GM19193 (cell line): ENCODE results near the gene PTGER3.

Source experiments
- POLR2A ChIP-seq: IDR thresholded peaks from 4 replicates; pipeline ENCODE4 v1.6.1; 2011; ENCODE audit not compliant: insufficient read depth, insufficient read length; ENCODE audit errors: extremely low read depth

PTGER3 gene

DNA sequence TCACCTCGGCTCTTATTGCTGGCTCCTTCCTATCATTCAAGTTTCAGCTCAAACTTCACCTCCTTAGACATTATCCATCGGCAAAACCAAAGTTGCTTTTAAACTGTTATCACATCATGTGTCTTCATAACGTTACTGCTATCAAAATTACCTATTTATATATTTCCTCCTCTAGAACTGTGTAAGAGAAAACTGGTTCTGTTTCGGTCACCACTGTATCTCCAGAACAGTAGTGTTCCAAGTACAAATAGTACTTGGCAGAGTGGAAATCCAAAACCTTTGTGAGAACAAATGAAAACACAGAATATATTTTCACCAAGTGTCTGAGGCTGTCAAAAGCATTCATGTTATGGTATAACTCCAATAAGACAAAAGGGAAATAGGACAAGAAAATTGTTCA lies 24.1 kb upstream of the PTGER3 start:
- no peak for TF ChIP-seq POLR2A

DNA sequence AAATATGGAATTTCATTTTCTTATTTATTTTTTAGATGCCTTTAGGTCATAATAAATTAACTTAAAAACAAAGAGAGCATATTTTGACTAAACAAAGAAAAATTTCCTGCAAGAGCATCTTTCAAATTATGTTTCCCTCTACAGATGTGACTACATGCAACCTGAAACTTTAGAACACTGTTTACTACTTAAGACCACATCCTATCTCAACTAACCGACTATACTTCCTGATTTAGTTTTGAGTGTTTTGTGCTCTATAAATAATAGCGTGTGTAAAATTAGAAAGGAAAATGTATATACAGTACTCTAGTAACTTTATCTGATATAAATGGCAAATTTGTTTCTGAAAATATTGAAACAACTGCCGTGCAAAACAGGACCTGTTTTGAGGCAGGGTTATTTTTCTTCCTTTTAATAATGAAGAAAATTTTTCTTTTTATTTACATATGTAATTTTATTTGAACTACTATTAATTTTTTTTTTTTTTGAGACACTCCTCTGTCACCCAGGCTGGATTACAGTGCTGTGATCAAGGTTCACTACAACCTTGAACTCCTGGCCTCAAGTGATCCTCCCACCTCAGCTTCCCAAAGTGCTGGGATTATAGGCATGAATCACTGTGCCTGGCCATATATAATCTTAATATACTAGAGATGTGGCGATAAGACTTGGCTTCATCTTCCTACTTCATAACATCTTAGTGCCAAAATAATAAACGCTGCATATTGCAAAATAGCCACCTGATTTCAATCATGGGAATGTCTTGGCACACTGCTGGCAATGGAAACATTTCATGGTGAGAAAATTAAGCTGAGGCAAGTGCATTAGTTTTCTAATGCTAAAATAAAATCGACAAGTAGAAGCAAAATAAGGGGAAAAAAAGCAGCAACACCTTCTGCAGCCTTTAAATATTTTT lies 21.0 kb upstream of the PTGER3 start:
- TF ChIP-seq POLR2A = no peak

DNA sequence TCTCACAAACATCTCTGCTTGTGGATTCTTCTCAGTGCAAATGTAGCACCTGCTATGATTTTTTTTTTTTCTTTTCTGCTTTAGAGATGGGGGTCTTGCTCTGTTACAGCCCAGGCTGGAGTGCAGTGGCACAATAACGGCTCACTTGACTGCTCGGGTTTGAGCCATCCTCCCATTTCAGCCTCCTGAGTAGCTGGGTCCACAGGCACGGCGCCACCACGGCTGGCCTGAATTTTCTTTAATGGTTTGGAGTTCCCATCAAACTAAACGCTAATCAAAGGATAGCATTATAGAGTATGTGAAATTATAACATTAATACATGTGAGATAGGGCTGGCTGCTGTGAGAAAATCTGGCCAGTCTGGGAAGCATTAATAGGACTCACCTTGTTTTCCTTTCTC lies 7.2 kb upstream of the PTGER3 start:
- TF ChIP-seq POLR2A = no peak

DNA sequence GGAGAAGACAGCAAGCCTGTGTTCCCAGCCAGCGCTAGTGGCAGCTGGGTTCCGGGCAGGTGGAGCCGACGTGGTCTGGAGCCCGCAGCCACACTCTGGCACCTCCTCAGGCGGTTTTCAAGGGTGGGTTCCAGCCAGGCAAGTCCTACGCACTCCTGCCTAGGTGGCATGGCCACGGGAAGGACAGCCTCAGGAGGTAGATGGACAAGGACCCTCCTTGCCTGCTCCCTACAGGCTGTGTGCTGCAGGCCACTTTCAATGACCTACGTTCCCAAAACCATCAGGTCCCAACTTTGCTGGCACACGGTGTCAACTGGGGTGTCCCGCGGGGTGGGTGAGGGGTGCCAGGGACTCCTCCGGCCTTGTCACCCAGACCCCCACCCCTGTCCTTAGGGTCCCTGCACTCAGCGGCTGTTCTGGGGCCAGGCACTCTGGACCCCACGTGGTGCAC lies 6.7 kb upstream of the PTGER3 start:
- peak; percentile 42 for TF ChIP-seq POLR2A

DNA sequence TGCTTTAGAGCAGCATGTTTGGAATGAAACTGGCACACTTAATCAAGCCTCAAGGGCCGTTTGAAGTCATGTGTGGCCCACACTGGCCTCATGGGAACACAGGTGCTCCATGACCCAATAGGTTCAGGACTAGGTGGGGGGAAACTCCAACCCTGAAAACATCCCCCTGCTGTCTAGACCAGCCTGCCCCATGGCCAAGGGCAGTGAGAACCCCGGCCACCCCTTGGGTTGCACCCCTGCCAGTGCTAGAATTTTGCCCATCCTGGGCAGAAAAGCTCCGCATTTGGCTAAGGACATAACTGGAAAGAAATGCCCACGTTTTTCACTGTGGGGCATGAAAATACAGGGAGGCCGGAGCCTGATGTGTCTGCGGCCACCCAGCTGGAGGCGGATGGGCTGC lies 6.1 kb upstream of the PTGER3 start:
- TF ChIP-seq POLR2A = no peak

DNA sequence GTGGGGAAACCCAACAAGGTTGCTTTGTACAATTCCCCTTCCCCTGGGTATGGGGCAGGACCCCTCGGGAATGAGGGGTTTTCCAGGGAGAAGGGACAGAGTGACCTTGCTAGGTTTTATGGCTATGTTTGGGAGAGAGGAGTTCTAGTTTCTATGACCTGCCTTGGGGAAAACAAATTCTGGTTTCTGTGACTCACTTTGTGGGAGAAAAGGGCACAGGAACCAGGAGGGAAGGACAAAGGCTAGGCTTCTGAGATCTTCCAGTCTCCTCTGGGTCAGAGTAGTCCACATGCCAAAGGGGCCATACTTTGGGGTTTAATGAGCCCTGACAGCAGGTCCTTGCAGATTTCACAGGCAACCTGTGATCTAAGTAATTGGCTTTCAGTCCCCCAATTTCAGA lies 5.5 kb upstream of the PTGER3 start:
- TF ChIP-seq POLR2A = no peak

DNA sequence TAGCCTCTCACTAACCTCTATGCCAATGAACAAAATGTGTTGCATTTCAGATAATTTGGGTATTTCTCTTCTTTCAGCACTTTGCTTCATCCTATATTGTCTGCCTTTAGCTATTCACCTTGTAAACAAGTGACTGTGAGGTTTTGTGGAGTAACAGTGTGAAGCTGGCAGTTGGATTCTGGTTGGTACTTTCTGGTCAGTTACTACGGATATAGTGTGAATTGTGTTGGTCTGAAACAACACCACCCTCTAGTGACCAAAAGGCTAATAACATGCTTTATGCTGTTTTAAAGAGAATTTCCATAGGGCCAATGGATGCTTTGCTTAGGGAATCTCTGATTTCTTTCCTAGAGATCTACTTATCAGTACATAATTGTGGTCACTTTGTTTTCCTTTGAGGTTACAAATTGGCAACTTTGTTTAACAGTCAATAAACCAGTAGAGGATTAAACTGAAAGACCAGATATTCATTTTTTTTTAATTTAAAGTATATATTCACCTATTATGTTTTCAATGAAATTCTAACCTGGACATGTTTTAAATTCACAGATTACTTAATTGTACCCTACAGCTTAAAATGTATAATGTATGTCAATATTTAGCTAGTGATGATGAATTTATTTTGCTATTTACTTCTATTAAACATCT lies 2.5 kb upstream of the PTGER3 start:
- TF ChIP-seq POLR2A = no peak

DNA sequence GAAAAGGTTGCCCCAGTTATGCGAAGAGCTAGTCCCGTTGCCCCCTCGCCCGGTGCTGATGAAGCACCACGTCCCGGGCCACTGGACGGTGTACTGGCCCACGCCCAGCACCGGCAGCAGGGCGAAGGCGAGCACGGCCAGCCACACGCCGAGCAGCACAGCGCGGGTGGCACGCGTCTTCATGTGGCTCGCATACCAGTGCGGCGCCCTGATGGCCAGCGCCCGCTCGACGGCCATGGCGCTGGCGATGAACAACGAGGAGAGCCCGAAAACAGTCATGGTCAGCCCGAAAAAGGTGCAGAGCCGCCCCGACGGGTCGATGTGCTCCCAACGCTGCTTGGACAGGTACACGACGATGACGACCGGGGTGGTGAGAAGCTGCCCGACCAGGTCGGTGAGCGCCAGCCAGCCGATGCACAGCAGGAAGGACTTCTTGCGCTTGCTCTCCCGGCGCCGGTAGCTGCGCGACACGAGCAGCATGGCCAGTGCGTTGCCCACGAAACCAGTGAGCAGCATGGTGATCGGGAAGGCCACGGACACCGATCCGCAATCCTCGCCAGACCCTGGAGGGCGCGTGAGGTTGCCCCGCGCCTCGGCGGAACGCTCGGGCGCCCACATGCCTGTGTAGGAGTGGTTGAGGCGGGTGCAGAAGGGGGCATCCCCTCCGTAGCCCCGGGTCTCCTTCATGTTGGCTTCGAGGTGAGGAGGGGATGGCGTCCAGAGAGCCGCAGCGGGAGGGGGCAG lies 553 bp downstream of the PTGER3 start:
- no peak for TF ChIP-seq POLR2A

DNA sequence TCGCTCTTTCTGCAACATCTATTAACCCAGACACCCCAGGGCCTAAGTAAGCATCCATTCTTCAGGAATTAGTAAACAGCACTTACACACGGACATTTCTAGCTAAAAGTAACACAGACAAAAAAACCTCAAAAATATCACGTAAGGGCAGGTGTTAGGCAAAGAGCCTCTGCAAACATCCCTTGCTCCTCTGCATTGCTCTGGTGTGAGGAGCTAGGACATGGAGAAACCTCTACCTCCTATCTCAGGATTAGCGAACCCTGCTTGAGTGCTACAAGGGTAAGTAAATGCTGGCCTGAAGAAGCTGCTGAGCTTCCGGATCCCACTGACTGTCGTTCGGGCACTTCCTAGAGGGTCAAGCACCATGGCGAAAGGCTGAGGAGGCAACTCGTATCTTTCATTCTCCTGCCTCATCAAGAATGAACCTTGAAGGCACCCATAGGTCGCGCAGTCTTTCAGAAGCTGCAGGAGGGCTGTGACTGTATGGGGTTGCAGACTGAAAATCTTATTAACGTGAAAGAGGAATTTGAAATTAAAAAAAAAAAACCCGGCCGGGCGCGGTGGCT lies 2.1 kb downstream of the PTGER3 start:
- no peak for TF ChIP-seq POLR2A

DNA sequence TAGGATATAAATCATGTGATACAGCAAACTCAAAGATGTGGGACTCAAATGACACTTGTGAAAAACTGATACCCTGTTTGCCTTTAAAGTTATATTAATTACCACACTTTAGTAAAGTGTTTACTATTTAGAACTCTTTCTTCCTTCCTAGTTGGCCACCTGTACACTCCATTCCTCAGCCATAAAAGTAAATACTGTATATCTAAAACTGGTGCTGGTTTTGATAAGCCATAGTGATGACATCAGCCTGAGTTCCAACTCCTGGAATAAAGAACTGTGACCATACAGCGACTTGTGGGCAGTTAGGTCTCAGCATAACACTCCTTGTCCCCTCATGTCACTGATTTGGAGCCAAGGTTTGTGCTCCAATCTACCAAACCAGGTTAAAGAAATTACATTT lies 2.8 kb downstream of the PTGER3 start:
- no peak for TF ChIP-seq POLR2A

DNA sequence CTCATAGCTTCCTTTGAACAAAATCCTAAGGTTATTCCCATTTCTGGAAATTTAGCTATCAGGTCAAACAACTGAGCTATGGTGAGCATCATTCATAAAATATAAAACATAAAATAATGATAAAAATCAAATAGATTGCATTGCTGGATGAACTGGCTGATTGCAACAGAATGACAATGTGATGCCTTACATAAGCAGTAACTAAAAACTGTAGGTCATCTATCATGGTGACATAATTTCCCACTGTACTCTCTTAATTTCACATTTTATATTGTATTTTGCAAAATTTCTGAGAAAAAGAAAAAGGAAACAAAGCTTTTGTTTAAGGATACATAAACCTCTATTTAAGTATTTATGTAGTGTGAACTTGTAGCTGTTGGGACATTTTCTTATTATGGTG lies 4.6 kb downstream of the PTGER3 start:
- no peak for TF ChIP-seq POLR2A

DNA sequence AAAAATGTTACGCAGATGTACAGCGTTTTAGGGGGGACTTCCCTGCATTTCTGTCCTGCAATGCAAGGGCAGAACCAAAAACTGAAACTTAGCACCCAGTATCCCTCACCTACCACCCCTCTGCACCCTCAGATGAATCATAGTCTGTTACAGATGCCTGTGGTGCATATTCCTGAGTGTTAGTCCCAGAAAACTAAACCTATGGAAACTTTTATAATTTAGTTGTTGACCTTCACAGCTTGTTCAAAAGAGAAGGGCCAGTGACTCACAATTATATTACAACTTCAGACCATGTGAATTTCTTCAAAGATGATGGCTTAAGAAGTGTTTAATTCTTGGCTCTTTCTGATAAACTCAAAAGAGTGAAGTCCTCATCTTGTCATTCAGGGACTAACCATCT lies 5.8 kb downstream of the PTGER3 start:
- no peak for TF ChIP-seq POLR2A

DNA sequence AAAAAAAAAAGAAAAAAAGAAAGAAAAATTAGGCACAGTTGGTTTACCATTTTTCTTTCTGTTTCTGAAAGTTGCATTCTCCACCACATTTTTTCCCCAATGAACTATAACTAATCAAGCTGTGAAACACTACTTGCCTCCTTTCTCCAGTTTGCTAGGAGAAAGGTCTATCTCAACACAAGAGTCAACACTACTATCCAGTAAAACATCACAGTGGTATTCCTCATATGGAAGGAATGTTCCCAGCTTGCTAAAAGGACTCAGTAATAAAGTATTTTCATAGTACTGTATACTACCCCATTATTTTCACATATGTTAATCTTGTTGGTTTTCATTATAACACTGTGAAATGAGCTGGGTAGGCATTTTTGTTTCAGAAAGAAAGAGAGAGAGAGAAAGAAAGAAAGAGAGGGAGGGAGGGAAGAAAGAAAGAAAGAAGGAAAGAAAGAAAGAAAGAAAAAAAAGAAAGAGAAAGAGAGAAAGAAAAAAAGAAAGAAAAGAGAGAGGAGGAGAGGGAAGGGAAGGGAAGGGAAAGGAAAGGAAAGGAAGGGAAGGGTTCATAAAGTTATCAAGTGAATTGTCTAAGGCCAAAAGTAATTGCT lies 7.9 kb downstream of the PTGER3 start:
- TF ChIP-seq POLR2A = no peak

DNA sequence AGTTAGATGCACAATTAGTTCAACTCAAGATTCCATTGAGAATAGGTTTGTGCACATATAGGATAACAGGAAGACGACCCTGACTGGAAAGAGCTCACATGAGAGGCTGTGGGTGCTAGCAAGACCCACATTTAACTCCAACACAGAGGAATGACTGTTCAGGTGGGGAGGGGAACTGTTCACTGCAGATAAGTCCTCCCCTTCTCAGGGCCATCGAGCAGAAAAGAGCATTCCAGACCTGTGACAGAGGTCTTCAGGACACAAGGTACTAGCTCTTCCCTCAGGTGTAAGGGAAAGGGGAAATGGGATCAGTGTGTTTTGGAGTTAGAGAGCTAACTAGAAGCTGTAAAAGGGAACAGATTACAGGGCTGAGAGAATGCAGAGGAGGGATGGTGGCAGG lies 8.7 kb downstream of the PTGER3 start:
- TF ChIP-seq POLR2A = no peak
